HepG2 (cell line): ENCODE data around the gene RB1. TPM values are rescaled to one million over a fixed set of nuclear protein-coding genes. Genes with fewer than 3 reads are reported as not detected.

Experiments
- BORCS8-MEF2B ChIP-seq: sonication (generic); formaldehyde crosslinking; IDR thresholded peaks from 2 replicates; pipeline ENCODE4 v1.8.0; 2022; ENCODE audit warnings: mild to moderate bottlenecking, missing genetic modification reagents
- CBX5 ChIP-seq: sonication (generic); formaldehyde crosslinking; IDR thresholded peaks from 2 replicates; pipeline ENCODE4 v1.4.0; 2020; ENCODE audit warnings: missing genetic modification reagents, borderline replicate concordance
- CCAR2 ChIP-seq: fragments of 200-400 bp; formaldehyde crosslinking; optimal IDR thresholded peaks from 2 replicates; pipeline ENCODE3; 2018; ENCODE audit warnings: low read depth, mild to moderate bottlenecking, low read length, moderate library complexity
- HINFP ChIP-seq: sonication (generic); formaldehyde crosslinking; IDR thresholded peaks from 2 replicates; pipeline ENCODE4 v1.4.0; 2020; ENCODE audit warnings: low read depth, mild to moderate bottlenecking, missing genetic modification reagents
- HNRNPUL1 ChIP-seq: fragments of 200-400 bp; formaldehyde crosslinking; IDR thresholded peaks from 2 replicates; pipeline ENCODE4 v1.6.1; 2017; ENCODE audit warnings: low read depth, mild to moderate bottlenecking, low read length, moderate library complexity
- HOXA7 ChIP-seq: sonication (generic); formaldehyde crosslinking; IDR thresholded peaks from 2 replicates; pipeline ENCODE4 v1.8.1; 2022; ENCODE audit warnings: mild to moderate bottlenecking, missing genetic modification reagents, moderate library complexity
- MIER3 ChIP-seq: IDR thresholded peaks from 2 replicates; pipeline ENCODE4 v1.6.1; 2016; ENCODE audit warnings: missing compliant biosample characterization, borderline replicate concordance
- MXI1 ChIP-seq: IDR thresholded peaks from 3 replicates; pipeline ENCODE4 v1.6.1; 2012; ENCODE audit warnings: low read depth, low read length, inconsistent platforms, borderline replicate concordance
- MYC ChIP-seq: sonication (generic); formaldehyde crosslinking; IDR thresholded peaks from 2 replicates; pipeline ENCODE4 v1.9.0; 2021; ENCODE audit warnings: missing genetic modification reagents, borderline replicate concordance
- RELA ChIP-seq: sonication (generic); formaldehyde crosslinking; IDR thresholded peaks from 2 replicates; pipeline ENCODE4 v1.4.0; 2020; ENCODE audit warnings: missing genetic modification reagents
- SATB2 ChIP-seq: sonication (generic); formaldehyde crosslinking; IDR thresholded peaks from 2 replicates; pipeline ENCODE4 v1.5.0; 2020; ENCODE audit warnings: missing genetic modification reagents
- SOX5 ChIP-seq: IDR thresholded peaks from 2 replicates; pipeline ENCODE4 v1.6.1; 2016; ENCODE audit warnings: borderline replicate concordance
- TAF1 ChIP-seq: sonication (generic); formaldehyde crosslinking; IDR thresholded peaks from 2 replicates; pipeline ENCODE4 v1.4.0; 2020; ENCODE audit warnings: missing genetic modification reagents
- TAF15 ChIP-seq: fragments of 200-400 bp; formaldehyde crosslinking; IDR thresholded peaks from one replicate; pipeline ENCODE4 v1.6.1; 2018; ENCODE audit warnings: mild to moderate bottlenecking, low read depth, low read length; ENCODE audit not compliant: poor library complexity, severe bottlenecking
- XRCC5 ChIP-seq: fragments of 200-400 bp; formaldehyde crosslinking; optimal IDR thresholded peaks from 2 replicates; pipeline ENCODE3; 2017; ENCODE audit warnings: mild to moderate bottlenecking, low read length
- YEATS4 ChIP-seq: sonication (generic); formaldehyde crosslinking; IDR thresholded peaks from 2 replicates; pipeline ENCODE4 v1.4.0; 2020; ENCODE audit warnings: missing genetic modification reagents, borderline replicate concordance
- ZBTB7B ChIP-seq: sonication (generic); formaldehyde crosslinking; IDR thresholded peaks from 2 replicates; pipeline ENCODE4 v1.4.0; 2020; ENCODE audit warnings: missing genetic modification reagents
- ZC3H13 ChIP-seq: sonication (generic); formaldehyde crosslinking; IDR thresholded peaks from 2 replicates; pipeline ENCODE4 v1.8.1; 2023; ENCODE audit warnings: mild to moderate bottlenecking, missing genetic modification reagents, moderate library complexity
- ZNF230 ChIP-seq: sonication (generic); formaldehyde crosslinking; IDR thresholded peaks from 2 replicates; pipeline ENCODE4 v1.4.0; 2020; ENCODE audit warnings: mild to moderate bottlenecking, missing genetic modification reagents
- ZNF235 ChIP-seq: sonication (generic); formaldehyde crosslinking; IDR thresholded peaks from 2 replicates; pipeline ENCODE4 v1.8.1; 2023; ENCODE audit warnings: mild to moderate bottlenecking, missing genetic modification reagents, borderline replicate concordance
- ZNF543 ChIP-seq: sonication (generic); formaldehyde crosslinking; IDR thresholded peaks from 2 replicates; pipeline ENCODE4 v1.4.0; 2020; ENCODE audit warnings: mild to moderate bottlenecking, missing genetic modification reagents
- ZNF614 ChIP-seq: IDR thresholded peaks from 2 replicates; pipeline ENCODE4 v1.6.1; 2018; ENCODE audit warnings: missing biosample characterization, missing genetic modification reagents, inconsistent platforms, borderline replicate concordance
- ZNF619 ChIP-seq: sonication (generic); formaldehyde crosslinking; IDR thresholded peaks from 2 replicates; pipeline ENCODE4 v1.4.0; 2020; ENCODE audit warnings: mild to moderate bottlenecking, missing genetic modification reagents
- ZNF639 ChIP-seq: conservative IDR thresholded peaks from 2 replicates; pipeline ENCODE4 v1.6.1; 2018; ENCODE audit warnings: missing genetic modification reagents
- ZNF766 ChIP-seq: sonication (generic); formaldehyde crosslinking; IDR thresholded peaks from 2 replicates; pipeline ENCODE4 v1.5.0; 2020; ENCODE audit warnings: missing genetic modification reagents, borderline replicate concordance
- ZNF773 ChIP-seq: sonication (generic); formaldehyde crosslinking; IDR thresholded peaks from 2 replicates; pipeline ENCODE4 v1.4.0; 2020; ENCODE audit warnings: missing genetic modification reagents, borderline replicate concordance
- ZSCAN12 ChIP-seq: sonication (generic); formaldehyde crosslinking; IDR thresholded peaks from 2 replicates; pipeline ENCODE4 v1.9.0; 2021; ENCODE audit warnings: mild to moderate bottlenecking, missing genetic modification reagents
- polyA plus RNA-seq, 8 experiments: library from polyadenylated mRNA; depleted of rRNA in 3 of 8; stranded (reverse) in 7 of 8; unstranded in 1 of 8; fragments of >200 nt; fragmentation: Illumina TruSeq in 4 of 8; extraction: Trizol in 4 of 8; gene quantifications; 2 replicates each; pipeline versions ENCODE4 v1.2.1 to v1.2.3, GENCODE V29; 2011 to 2016; ENCODE audit warnings: low read depth in 4 of 8, missing spikeins in 1 of 8, mixed read lengths in 1 of 8; ENCODE audit not compliant: insufficient read depth in 1 of 8
- total RNA-seq, 5 experiments: library from RNA; depleted of rRNA; stranded (reverse); fragments of >200 nt; fragmentation: Illumina TruSeq; extraction: Trizol; gene quantifications; 2 replicates each; pipeline ENCODE4 v1.2.3, GENCODE V29; 2016; ENCODE audit warnings: low read depth in 1 of 5
- TF ChIP-seq, protein P1 (sequence below): sonication (generic); formaldehyde crosslinking; IDR thresholded peaks from 2 replicates; pipeline ENCODE4 v1.5.1; 2020; ENCODE audit warnings: mild to moderate bottlenecking, missing genetic modification reagents, moderate library complexity

Gene RB1
- total and polyA plus RNA-seq, 2 of the 13 experiments (the other 11 are each of a cell fraction or from before 2014, with no cell fraction given) = 15.6 to 23.7 TPM

- TF ChIP-seq XRCC5 = peak; percentile 16
- TF ChIP-seq ZNF614 (CRISPR knock-in tag) = no peak
- TF ChIP-seq HINFP = peak; percentile 70; the same call in 1 of the 2 replicates
- peak; percentile 81 for TF ChIP-seq ZNF235 (CRISPR knock-in tag)
- no peak; the same call in 1 of the 2 replicates for TF ChIP-seq ZSCAN12
- TF ChIP-seq CCAR2 = no peak
- TF ChIP-seq ZNF619 = no peak
- peak; percentile 77 for TF ChIP-seq TAF1 (CRISPR knock-in tag)
- TF ChIP-seq CBX5 (CRISPR knock-in tag) = no peak
- TF ChIP-seq ZNF766 (CRISPR knock-in tag) = no peak; the same call in 1 of the 2 replicates
- peak; percentile 18; the same call in 1 of the 2 replicates for TF ChIP-seq ZNF773 (CRISPR knock-in tag)
- TF ChIP-seq MYC (CRISPR knock-in tag) = peak; percentile 50; the same call in 1 of the 2 replicates
- TF ChIP-seq BORCS8-MEF2B (CRISPR knock-in tag) = peak; percentile 57; the same call in 1 of the 2 replicates
- TF ChIP-seq, protein P1, sequence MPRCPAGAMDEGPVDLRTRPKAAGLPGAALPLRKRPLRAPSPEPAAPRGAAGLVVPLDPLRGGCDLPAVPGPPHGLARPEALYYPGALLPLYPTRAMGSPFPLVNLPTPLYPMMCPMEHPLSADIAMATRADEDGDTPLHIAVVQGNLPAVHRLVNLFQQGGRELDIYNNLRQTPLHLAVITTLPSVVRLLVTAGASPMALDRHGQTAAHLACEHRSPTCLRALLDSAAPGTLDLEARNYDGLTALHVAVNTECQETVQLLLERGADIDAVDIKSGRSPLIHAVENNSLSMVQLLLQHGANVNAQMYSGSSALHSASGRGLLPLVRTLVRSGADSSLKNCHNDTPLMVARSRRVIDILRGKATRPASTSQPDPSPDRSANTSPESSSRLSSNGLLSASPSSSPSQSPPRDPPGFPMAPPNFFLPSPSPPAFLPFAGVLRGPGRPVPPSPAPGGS (CRISPR knock-in tag) = peak; percentile 30; the same call in 1 of the 2 replicates
- TF ChIP-seq SOX5 (CRISPR knock-in tag) = no peak; the same call in 1 of the 2 replicates
- TF ChIP-seq ZNF543 (CRISPR knock-in tag) = no peak
- TF ChIP-seq ZBTB7B (CRISPR knock-in tag) = peak; percentile 65
- no peak for TF ChIP-seq HNRNPUL1
- TF ChIP-seq ZNF639 = peak; percentile 85
- TF ChIP-seq TAF15 = no peak
- TF ChIP-seq ZC3H13 (CRISPR knock-in tag) = peak; percentile 73
- no peak for TF ChIP-seq HOXA7 (CRISPR knock-in tag)
- TF ChIP-seq MXI1 = peak; percentile 44; the same call in 2 of the 3 replicates
- no peak for TF ChIP-seq ZNF230
- TF ChIP-seq YEATS4 (CRISPR knock-in tag) = peak; percentile 88
- TF ChIP-seq RELA = no peak
- TF ChIP-seq SATB2 (CRISPR knock-in tag) = no peak
- TF ChIP-seq MIER3 (CRISPR knock-in tag) = no peak
Measured at GRCh38 chr13:48303359-48304142, at the start of gene RB1 (continued).
